ENCODE measurements around the gene ULBP1.
A peak's percentile ranks its signal among the peaks of the same experiment; 100 is the strongest.
"Not testable (repeated sequence)": the region's sequence is repeated elsewhere in the genome, so short reads cannot be mapped to it uniquely, and the experiment has no call there.

Gene ULBP1

GRCh38 chr6:149967999-149968398 lies 4.3 kb downstream of the ULBP1 start:
- H3K4me1 ChIP-seq (ENCODE audit: insufficient read depth, low read length); H3K9me3 ChIP-seq (ENCODE audit: control insufficient read depth, insufficient read depth, low read length); H3K9ac ChIP-seq (ENCODE audit: low read depth, low read length); H3K36me3 ChIP-seq (ENCODE audit: insufficient read depth, low read length): not testable (repeated sequence)

GRCh38 chr6:149968909-149969308 lies 5.2 kb downstream of the ULBP1 start:
- H3K9me3 ChIP-seq (ENCODE audit: control insufficient read depth, insufficient read depth, low read length): not testable (repeated sequence)

GRCh38 chr6:149969635-149970034 lies 5.9 kb downstream of the ULBP1 start:
- no peaks in the 10 kb centered on the region for H3K4me1 ChIP-seq (ENCODE audit: insufficient read depth, low read length)
- H3K9ac ChIP-seq (ENCODE audit: low read depth, low read length): no peak overlapping the region
- no peaks in the 10 kb centered on the region for H3K36me3 ChIP-seq (ENCODE audit: insufficient read depth, low read length)
- H3K9me3 ChIP-seq (ENCODE audit: control insufficient read depth, insufficient read depth, low read length): no peaks in the 10 kb centered on the region

More at GRCh38 chr6:149968909-149969308, 5.2 kb downstream of the ULBP1 start:
- H3K36me3 ChIP-seq (ENCODE audit: insufficient read depth, low read length); H3K9ac ChIP-seq (ENCODE audit: low read depth, low read length); H3K4me1 ChIP-seq (ENCODE audit: insufficient read depth, low read length): not testable (repeated sequence)

- H3K9me3 ChIP-seq (ENCODE audit: control insufficient read depth, insufficient read depth, low read length); H3K4me1 ChIP-seq (ENCODE audit: insufficient read depth, low read length); H3K36me3 ChIP-seq (ENCODE audit: insufficient read depth, low read length); H3K9ac ChIP-seq (ENCODE audit: low read depth, low read length): not testable (repeated sequence)
These were observed 10.7 kb downstream of the ULBP1 start for GRCh38 chr6:149974394-149974793.

GRCh38 chr6:149974825-149975224 lies 11.1 kb downstream of the ULBP1 start:
- H3K9ac ChIP-seq (ENCODE audit: low read depth, low read length): no peak overlapping the region
- H3K4me1 ChIP-seq (ENCODE audit: insufficient read depth, low read length): no peaks in the 10 kb centered on the region
- H3K36me3 ChIP-seq (ENCODE audit: insufficient read depth, low read length): no peaks in the 10 kb centered on the region
- no peaks in the 10 kb centered on the region for H3K9me3 ChIP-seq (ENCODE audit: control insufficient read depth, insufficient read depth, low read length)

- no peaks in the 10 kb centered on the region for H3K36me3 ChIP-seq (ENCODE audit: insufficient read depth, low read length)
- no peaks in the 10 kb centered on the region for H3K4me1 ChIP-seq (ENCODE audit: insufficient read depth, low read length)
- no peak overlapping the region for H3K9ac ChIP-seq (ENCODE audit: low read depth, low read length)
These were observed 11.7 kb downstream of the ULBP1 start for GRCh38 chr6:149975400-149975799.

GRCh38 chr6:149977221-149977620 lies 13.5 kb downstream of the ULBP1 start:
- Histone ChIP-seq H3K9me3 (ENCODE audit: control insufficient read depth, insufficient read depth, low read length) (no peaks in the 10 kb centered on the region), H3K9ac (ENCODE audit: low read depth, low read length) (no peak overlapping the region), H3K4me1 (ENCODE audit: insufficient read depth, low read length) (no peaks in the 10 kb centered on the region), H3K36me3 (ENCODE audit: insufficient read depth, low read length) (no peaks in the 10 kb centered on the region)

More at GRCh38 chr6:149975400-149975799, 11.7 kb downstream of the ULBP1 start:
- no peaks in the 10 kb centered on the region for H3K9me3 ChIP-seq (ENCODE audit: control insufficient read depth, insufficient read depth, low read length)

- H3K36me3 ChIP-seq (ENCODE audit: insufficient read depth, low read length): no peaks in the 10 kb centered on the region
- H3K9ac ChIP-seq (ENCODE audit: low read depth, low read length): no peak overlapping the region
- H3K9me3 ChIP-seq (ENCODE audit: control insufficient read depth, insufficient read depth, low read length): no peaks in the 10 kb centered on the region
- no peaks in the 10 kb centered on the region for H3K4me1 ChIP-seq (ENCODE audit: insufficient read depth, low read length)
These were observed 14.9 kb downstream of the ULBP1 start for GRCh38 chr6:149978610-149979009.

- Histone ChIP-seq H3K4me1 (ENCODE audit: insufficient read depth, low read length) (no peaks in the 10 kb centered on the region), H3K9ac (ENCODE audit: low read depth, low read length) (no peak overlapping the region), H3K9me3 (ENCODE audit: control insufficient read depth, insufficient read depth, low read length) (no peaks in the 10 kb centered on the region), H3K36me3 (ENCODE audit: insufficient read depth, low read length) (no peaks in the 10 kb centered on the region)
These were observed 15.6 kb downstream of the ULBP1 start for GRCh38 chr6:149979293-149979692.

GRCh38 chr6:149983145-149983544 lies 19.4 kb downstream of the ULBP1 start:
- H3K36me3 ChIP-seq (ENCODE audit: insufficient read depth, low read length): no peaks in the 10 kb centered on the region
- no peaks in the 10 kb centered on the region for H3K9me3 ChIP-seq (ENCODE audit: control insufficient read depth, insufficient read depth, low read length)
- H3K4me1 ChIP-seq (ENCODE audit: insufficient read depth, low read length): no peaks in the 10 kb centered on the region
- H3K9ac ChIP-seq (ENCODE audit: low read depth, low read length): no peak overlapping the region

- Histone ChIP-seq H3K4me1 (ENCODE audit: insufficient read depth, low read length) (no peaks in the 10 kb centered on the region), H3K9ac (ENCODE audit: low read depth, low read length) (no peak overlapping the region), H3K9me3 (ENCODE audit: control insufficient read depth, insufficient read depth, low read length) (no peaks in the 10 kb centered on the region), H3K36me3 (ENCODE audit: insufficient read depth, low read length) (no peaks in the 10 kb centered on the region)
These were observed 21.0 kb downstream of the ULBP1 start for GRCh38 chr6:149984773-149985172.

- H3K36me3 ChIP-seq (ENCODE audit: insufficient read depth, low read length): no peaks in the 10 kb centered on the region
- H3K9me3 ChIP-seq (ENCODE audit: control insufficient read depth, insufficient read depth, low read length): no peaks in the 10 kb centered on the region
- H3K4me1 ChIP-seq (ENCODE audit: insufficient read depth, low read length): no peaks in the 10 kb centered on the region
- H3K9ac ChIP-seq (ENCODE audit: low read depth, low read length): no peak overlapping the region
These were observed 21.8 kb downstream of the ULBP1 start for GRCh38 chr6:149985481-149985937.

GRCh38 chr6:149987602-149988107 lies 23.9 kb downstream of the ULBP1 start:
- Histone ChIP-seq H3K4me1 (ENCODE audit: insufficient read depth, low read length) (no peaks in the 10 kb centered on the region), H3K9ac (ENCODE audit: low read depth, low read length) (no peak overlapping the region), H3K9me3 (ENCODE audit: control insufficient read depth, insufficient read depth, low read length) (no peaks in the 10 kb centered on the region), H3K36me3 (ENCODE audit: insufficient read depth, low read length) (no peaks in the 10 kb centered on the region)

GRCh38 chr6:149988550-149989346 lies 25.0 kb downstream of the ULBP1 start:
- Histone ChIP-seq H3K36me3 (ENCODE audit: insufficient read depth, low read length) (no peaks in the 10 kb centered on the region), H3K9ac (ENCODE audit: low read depth, low read length) (no peak overlapping the region)

GRCh38 chr6:149990212-149990660 lies 26.5 kb downstream of the ULBP1 start:
- Histone ChIP-seq H3K9me3 (ENCODE audit: control insufficient read depth, insufficient read depth, low read length) (no peaks in the 10 kb centered on the region), H3K9ac (ENCODE audit: low read depth, low read length) (peak overlapping the region; percentile 39; the same call in 1 of the 2 replicates), H3K4me1 (ENCODE audit: insufficient read depth, low read length) (no peaks in the 10 kb centered on the region), H3K36me3 (ENCODE audit: insufficient read depth, low read length) (no peaks in the 10 kb centered on the region)

More at GRCh38 chr6:149988550-149989346, 25.0 kb downstream of the ULBP1 start:
- H3K4me1 ChIP-seq (ENCODE audit: insufficient read depth, low read length): no peaks in the 10 kb centered on the region
- H3K9me3 ChIP-seq (ENCODE audit: control insufficient read depth, insufficient read depth, low read length): no peaks in the 10 kb centered on the region
